DMS 273 (cell line): ENCODE measurements around the gene C19orf85.
"Not testable (repeated sequence)": the region's sequence is repeated elsewhere in the genome, so short reads cannot be mapped to it uniquely, and the experiment has no call there.

ENCODE experiments used
- DNase-seq: peaks from one replicate; lab custom pipeline; 2025; ENCODE audit not compliant: unreplicated experiment; lab: John Stamatoyannopoulos, UW

Gene C19orf85

DNA sequence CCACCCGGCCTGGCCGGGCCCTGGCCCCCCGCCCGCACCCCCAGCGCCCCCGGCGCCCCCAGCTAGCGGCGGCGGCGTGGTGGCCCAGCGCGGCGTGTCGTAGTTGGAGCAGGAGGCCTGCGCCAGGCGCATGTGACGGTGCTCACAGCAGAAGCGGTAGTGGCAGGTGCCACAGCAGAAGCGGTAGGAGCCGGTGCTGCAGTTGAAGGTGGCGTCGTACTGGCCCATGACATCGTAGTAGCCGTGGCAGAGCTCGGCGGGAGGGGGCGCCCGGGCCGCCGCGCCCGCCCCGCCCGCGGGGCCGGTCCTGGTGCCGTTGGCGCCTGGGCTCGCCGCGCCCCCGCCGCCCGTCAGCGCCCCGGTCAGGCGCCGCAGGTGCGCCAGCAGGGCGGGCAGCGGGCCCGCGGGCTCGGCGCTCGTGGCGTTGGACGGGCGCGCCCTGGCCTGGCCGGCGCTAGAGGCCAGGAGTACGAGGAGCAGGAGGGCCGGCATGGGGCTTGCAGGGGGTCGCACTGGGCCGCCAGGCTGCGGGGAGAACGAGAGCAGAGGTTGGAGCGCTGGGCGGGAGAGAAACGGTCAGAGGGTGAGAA, 22.1 kb downstream of the C19orf85 start:
- DNase-seq, result peak; percentile 38

DNA sequence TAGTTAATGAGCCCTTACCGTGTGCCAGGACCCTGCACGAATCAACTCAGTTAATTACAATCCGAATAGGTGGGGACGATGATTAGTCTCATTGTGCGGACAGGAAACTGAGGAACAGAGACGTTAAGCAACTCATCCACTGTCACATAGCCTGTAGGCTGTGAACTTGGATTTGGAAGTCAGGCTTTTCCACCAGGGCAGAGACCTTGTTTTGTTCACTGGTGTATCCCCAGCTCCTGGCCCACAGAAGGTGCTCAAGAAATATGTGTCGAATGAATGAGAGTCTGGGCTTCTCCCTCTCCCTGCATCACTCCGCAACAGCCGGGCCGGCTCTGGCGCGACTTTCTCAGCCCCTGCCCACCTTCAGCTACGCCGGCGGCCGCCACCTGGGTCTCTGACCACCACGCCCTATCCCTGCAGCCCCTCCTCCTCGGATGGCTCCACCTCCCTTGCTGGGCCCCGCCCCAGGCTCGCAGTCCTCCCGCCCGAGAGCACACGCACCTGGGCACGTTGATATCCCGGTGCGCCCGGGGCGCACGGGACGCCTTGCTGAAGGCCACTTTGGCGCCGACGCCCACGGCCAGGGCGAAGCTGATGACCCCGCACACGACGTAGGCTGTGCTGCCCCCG, 22.7 kb downstream of the C19orf85 start:
- no peak for DNase-seq

GRCh38 chr19:55441319-55441691, 23.2 kb downstream of the C19orf85 start:
- DNase-seq, result peak; percentile 48

DNA sequence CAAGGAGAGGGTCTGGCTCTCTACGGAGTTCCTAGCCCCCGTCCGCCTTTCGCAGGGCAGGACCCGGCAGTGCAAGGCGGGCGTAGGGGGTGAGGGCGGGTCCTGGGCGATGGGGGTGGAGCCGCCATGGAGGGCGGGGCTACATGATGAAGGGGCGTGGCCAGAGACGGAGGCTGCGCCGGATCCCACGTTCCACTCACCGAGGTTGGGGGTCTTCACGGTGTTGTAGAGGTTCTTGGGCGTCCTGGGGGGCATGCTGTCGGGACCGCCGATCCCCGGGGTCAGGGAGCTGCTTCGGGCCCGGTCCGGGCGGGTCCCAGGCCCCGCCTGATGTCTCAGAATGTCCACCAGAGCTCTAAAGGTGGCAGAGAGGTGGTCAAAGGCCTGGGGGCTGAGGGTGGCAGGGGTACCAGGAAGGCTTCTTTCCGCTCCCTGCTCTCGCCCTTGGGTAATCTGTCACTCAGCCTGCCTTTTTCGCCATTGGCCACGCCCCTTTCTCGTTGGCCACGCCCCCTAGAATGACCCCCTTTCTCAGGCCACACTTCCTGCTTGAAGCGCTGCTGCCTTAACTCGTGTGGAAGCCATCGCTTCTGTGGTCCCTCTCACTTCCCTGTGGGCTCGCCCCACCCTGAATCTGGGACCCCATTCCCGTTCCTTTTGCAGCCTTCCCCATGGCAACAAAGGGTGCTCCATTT, 24.0 kb downstream of the C19orf85 start:
- DNase-seq, result peak; percentile 44

GRCh38 chr19:55439052-55439451, 25.5 kb downstream of the C19orf85 start:
- no peak for DNase-seq

GRCh38 chr19:55437410-55437809, 27.1 kb downstream of the C19orf85 start:
- peak; percentile 82 for DNase-seq

DNA sequence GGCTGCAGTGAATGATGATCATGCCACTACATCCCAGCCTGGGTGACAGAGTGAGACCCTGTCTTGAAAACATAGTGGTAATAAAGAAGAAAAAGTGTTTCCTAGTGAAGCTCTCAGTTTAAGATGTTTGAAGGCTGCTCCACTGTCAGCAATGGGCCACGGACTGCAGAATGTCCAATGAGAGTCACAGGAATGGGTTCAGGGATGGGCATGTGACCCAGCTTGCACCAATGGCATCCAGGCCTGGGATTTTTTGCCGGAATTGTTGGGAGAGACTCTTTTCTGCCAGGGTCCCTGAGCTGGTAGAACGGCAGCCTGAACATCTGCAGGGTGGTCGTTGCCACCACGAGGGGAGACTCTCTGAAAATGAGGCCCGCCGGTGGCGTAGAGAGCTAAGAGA, 27.7 kb downstream of the C19orf85 start:
- DNase-seq, result no peak

DNA sequence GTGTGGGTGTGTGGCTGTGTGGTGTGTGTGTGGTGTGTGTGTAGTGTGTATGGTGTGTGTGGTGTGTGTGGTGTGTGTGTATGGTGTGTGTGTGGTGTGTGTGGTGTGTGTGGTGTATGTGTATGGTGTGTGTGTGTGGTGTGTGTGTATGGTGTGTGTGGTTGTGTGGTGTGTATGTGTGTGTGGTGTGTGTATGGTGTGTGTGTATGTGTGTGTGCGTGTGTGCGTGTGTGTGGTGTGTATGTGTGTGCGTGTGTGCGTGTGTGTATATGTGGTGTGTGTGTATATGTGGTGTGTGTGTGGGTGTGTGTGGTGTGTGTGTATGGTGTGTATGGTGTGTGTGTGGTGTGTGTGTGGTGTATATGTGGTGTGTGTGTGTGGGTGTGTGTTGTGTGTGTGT, 29.5 kb downstream of the C19orf85 start:
- no peak for DNase-seq

GRCh38 chr19:55434356-55434919, 30.1 kb downstream of the C19orf85 start:
- no peak for DNase-seq

DNA sequence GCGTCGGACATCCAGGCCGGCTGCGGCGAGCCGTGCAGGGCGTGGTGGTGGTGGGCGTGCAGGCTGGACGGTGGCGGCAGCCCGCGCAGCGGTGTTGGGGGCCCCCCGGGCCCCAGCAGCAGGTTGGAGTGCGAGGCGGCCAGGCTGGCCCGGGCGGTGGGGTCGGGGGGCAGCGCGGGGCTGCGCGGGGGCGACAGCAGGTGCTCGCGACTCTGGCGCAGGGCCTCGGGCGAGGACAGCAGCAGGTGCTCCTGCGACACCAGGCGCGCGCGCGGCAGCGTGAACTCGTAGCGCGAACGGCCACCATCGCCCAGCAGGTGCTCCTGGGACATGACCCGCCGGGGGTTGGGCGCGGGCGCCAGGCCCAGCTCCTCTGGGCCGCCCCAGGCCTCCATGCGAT, 31.3 kb downstream of the C19orf85 start:
- DNase-seq, result no peak

- DNase-seq, result no peak
Observed at GRCh38 chr19:55432241-55432959, 32.2 kb downstream of the C19orf85 start.

- DNase-seq, result no peak
Observed at GRCh38 chr19:55431183-55431582, 33.4 kb downstream of the C19orf85 start.

- DNase-seq, result no peak
Observed at GRCh38 chr19:55426042-55426441, 38.5 kb downstream of the C19orf85 start.

DNA sequence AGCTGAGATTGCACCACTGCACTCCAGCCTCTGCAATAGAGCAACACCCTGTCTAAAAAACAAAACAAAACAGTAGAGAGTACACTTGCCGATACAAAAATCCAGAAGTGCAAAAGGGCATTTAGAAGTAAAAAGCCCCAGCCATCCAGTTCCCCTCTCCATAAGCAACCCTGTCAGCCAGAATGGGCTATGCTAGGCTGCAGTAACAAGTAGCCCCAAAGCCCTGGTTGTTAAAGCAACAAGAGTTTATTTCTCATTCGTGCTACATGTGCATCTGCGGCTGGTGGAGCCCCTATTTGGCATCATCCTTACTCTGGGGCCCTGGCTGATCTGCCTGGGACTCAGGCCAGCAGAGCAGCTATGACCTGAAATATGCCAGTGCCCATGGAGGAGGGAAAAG, 40.0 kb downstream of the C19orf85 start:
- no peak for DNase-seq

DNA sequence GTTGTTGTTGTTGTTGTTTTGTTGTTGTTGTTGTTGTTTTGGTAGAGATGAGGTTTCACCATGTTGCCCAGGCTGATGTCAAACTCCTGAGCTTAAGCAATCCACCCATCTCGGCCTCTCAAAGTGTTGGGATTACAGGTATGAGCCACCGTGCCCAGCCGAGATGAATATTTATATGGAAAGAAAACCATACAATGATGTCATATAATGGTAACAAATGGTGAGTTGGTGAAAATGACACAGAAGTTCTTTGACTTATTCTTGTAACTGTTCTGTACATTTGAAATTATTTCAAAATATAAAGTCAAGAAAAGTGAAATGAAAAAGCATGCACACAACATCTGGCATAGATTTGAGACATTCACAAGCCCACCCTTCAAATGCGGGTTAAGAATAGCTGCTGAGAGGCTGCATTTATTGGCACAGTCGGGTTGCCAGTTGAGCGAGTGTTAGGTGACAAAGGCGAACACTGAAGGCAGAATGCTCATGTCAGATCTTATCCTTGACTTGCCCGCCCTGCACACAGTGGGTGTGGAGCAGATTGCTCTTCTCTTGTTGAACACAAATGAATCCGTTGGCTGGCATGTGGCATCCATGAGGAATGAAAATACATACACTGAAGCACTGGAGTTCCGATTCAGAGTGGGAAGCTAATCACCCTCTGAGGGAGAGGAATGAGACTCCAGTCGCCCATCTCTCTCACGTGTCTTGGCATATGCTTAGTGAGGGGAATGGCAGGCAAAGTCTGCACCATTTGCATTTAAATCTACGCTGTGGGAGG, 41.1 kb downstream of the C19orf85 start:
- peak; percentile 53 for DNase-seq

DNA sequence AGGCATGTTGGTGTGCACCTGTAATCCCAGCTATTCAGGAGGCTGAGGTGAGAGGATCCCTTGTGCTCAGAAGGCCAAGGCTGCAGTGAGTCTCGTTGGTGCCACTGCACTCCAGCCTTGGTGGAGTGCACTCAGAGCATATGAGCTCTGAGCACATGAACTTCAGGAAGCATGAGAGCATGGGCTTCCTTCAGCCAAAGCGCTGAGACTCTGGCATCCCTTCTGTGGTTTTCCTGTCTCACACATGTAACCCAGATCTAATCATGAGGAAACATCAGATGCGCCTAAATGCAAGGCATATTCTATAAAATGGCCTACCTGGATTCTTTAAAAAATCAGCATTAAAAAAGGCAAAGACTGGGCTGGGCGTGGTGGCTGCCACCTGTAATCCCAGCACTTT, 43.3 kb downstream of the C19orf85 start:
- not testable (repeated sequence) for DNase-seq

DNA sequence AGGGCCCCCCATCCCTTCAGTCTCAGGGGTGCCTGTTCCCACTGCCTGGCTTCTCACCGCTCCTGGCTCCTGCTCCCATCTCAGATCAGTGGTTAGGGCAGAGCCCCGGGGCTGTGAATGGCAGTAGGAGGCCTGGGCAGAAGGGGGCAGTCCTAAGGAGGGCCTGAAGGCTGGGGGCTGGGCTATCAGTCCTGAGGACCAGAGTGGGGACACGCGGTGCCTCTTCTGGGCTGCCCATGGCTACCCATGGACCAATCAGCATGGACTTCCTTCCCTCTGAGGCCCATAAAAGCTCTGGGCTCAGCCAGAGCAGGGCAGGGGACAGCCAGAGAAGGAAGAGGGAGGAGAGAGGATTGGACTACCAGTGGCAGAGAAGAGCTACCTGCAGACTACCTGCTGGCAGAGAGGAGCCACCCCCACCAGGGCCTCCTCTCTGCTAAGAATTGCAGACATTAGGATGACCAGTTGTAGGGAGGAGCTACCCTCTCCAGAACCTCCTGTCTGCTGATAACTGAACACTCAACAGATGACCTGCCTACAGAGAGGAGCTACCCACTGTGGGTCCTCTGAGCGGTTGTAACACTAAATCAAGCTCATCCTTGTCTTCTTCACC, 44.8 kb downstream of the C19orf85 start:
- DNase-seq, result no peak

DNA sequence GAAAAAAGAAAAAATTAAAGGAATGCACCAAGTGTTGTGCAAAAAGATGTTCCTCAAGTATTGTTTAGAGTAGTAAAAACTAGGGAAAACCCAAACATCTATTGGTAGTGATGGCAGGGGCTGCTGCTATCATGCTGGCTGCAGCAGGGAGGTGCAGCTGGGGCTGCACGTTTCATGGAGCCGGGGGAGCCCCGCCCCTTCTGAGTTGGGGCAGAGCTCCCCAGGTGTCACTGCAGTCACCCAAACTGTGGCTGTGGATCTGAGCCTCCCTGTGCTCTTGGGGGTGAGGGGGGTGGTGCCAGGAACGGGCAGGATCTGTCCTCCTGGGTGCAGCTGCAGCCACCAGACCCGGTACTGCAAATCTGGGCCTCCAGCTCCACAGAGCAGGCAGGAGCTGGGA, 45.4 kb downstream of the C19orf85 start:
- DNase-seq, result no peak

DNA sequence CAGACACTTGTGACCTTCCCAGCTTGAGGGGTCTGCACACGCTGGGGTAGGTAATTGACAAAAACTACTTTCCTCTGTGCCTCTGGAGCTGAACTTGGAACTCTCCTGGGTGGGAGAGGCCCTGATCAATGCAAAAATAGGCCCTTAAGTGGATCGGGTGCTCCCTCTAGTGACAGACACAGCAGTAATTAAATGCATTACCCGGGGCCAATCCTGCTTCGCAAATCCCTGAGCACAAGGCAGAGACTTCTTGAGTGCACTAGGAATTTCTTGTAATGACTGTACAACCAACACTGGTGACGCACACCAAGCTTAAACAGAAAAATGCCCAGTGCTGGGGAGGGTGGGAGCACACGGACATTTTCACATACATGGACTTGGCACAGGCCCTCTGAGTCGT, 46.4 kb downstream of the C19orf85 start:
- peak; percentile 88 for DNase-seq
